ENCODE measurements around the gene TNFAIP8L1. TPM values are rescaled to one million over a fixed set of nuclear protein-coding genes. Genes with fewer than 3 reads are reported as not detected.

TNFAIP8L1 gene
- total and polyA plus RNA-seq, 2 of the 8 experiments (the other 6 are each of a cell fraction or from before 2014, with no cell fraction given) = 3.2 to 6.1 TPM

GRCh38 chr19:4662812-4663211 lies 23.5 kb downstream of the TNFAIP8L1 start (continued):
- TF ChIP-seq E2F6 (IDR thresholded peaks at IDR 0.05) (no peak), PHF8 (conservative IDR thresholded peaks at IDR 0.05; ENCODE audit: low read depth, low read length) (no peak), TCF12 (IDR thresholded peaks at IDR 0.05; ENCODE audit: low read depth, low read length) (no peak), RBBP5 (IDR thresholded peaks at IDR 0.05; ENCODE audit: borderline replicate concordance, low read depth, low read length) (no peak), GTF2F1 (IDR thresholded peaks at IDR 0.05; ENCODE audit: borderline replicate concordance, low read depth, low read length) (no peak), RFX5 (IDR thresholded peaks at IDR 0.05; ENCODE audit: borderline replicate concordance, low read depth, low read length) (no peak)
